GM08714 (cell line): ENCODE measurements around the gene MEOX2.

Experiments
- H3K4me3 ChIP-seq: fragments of 200-500 bp; sonication (Bioruptor generic); 2 replicates; pipeline ENCODE4 v1.5.1; 2014; ENCODE audit warnings: mild to moderate bottlenecking, low read length, inconsistent platforms
- ZNF274 ChIP-seq: IDR thresholded peaks from 2 replicates; pipeline ENCODE4 v1.6.1; 2012; ENCODE audit warnings: mild to moderate bottlenecking, low read depth, low read length

MEOX2 gene

GRCh38 chr7:15685358-15686294 is 857 bp downstream of the MEOX2 start:
- H3K4me3 ChIP-seq = no peak overlapping the region
- no peak for TF ChIP-seq ZNF274

- no peak overlapping the region for H3K4me3 ChIP-seq
- TF ChIP-seq ZNF274 = no peak
Measured at GRCh38 chr7:15684871-15685270, 1.6 kb downstream of the MEOX2 start.

- no peak overlapping the region for H3K4me3 ChIP-seq
- TF ChIP-seq ZNF274 = no peak
Measured at GRCh38 chr7:15684111-15684800, 2.2 kb downstream of the MEOX2 start.

- TF ChIP-seq ZNF274 = no peak
- no peak overlapping the region for H3K4me3 ChIP-seq
Measured at GRCh38 chr7:15682751-15683245, 3.7 kb downstream of the MEOX2 start.

GRCh38 chr7:15682111-15682510 is 4.4 kb downstream of the MEOX2 start:
- TF ChIP-seq ZNF274 = no peak
- H3K4me3 ChIP-seq = no peak overlapping the region

- no peak for TF ChIP-seq ZNF274
- H3K4me3 ChIP-seq = no peak overlapping the region
Measured at GRCh38 chr7:15681631-15682030, 4.9 kb downstream of the MEOX2 start.

GRCh38 chr7:15681186-15681585 is 5.3 kb downstream of the MEOX2 start:
- TF ChIP-seq ZNF274 = no peak
- no peak overlapping the region for H3K4me3 ChIP-seq

- TF ChIP-seq ZNF274 = no peak
Measured at GRCh38 chr7:15680446-15680845, 6.0 kb downstream of the MEOX2 start.

GRCh38 chr7:15679306-15679705 is 7.2 kb downstream of the MEOX2 start:
- no peak for TF ChIP-seq ZNF274
- no peak overlapping the region for H3K4me3 ChIP-seq

More at GRCh38 chr7:15680446-15680845, 6.0 kb downstream of the MEOX2 start:
- no peak overlapping the region for H3K4me3 ChIP-seq

- no peak overlapping the region for H3K4me3 ChIP-seq
- no peak for TF ChIP-seq ZNF274
Measured at GRCh38 chr7:15678653-15679052, 7.8 kb downstream of the MEOX2 start.

- TF ChIP-seq ZNF274 = no peak
- H3K4me3 ChIP-seq = no peak overlapping the region
Measured at GRCh38 chr7:15675379-15675778, 11.1 kb downstream of the MEOX2 start.

GRCh38 chr7:15674586-15674985 is 11.9 kb downstream of the MEOX2 start:
- H3K4me3 ChIP-seq = no peak overlapping the region
- TF ChIP-seq ZNF274 = no peak

- TF ChIP-seq ZNF274 = no peak
- no peak overlapping the region for H3K4me3 ChIP-seq
Measured at GRCh38 chr7:15669443-15670090, 16.9 kb downstream of the MEOX2 start.

GRCh38 chr7:15667991-15668390 is 18.5 kb downstream of the MEOX2 start:
- no peak overlapping the region for H3K4me3 ChIP-seq
- no peak for TF ChIP-seq ZNF274
